ENCODE measurements around the gene PCARE. TPM values are rescaled to one million over a fixed set of nuclear protein-coding genes. Genes with fewer than 3 reads are reported as not detected.

The PCARE gene
- total and polyA plus RNA-seq, 2 of the 8 experiments (the other 6 are each of a cell fraction or from before 2014, with no cell fraction given), result not detected

GRCh38 chr2:29065068-29065811 is 9.1 kb downstream of the PCARE start:
- DNase-seq (ENCODE audit: low read depth in 1 of 2, low spot score in 2 of 2), result no peak
- H2BK5ac ChIP-seq (ENCODE audit: low read depth, low read length), result no peak overlapping the region; the same call in 1 of the 2 replicates
- H3K18ac ChIP-seq (ENCODE audit: extremely low read depth, low read length), result no peak overlapping the region; the same call in 1 of the 2 replicates
- CTCF ChIA-PET (ENCODE audit: partially characterized antibody), result interaction anchor here (1.1 to 1.7 kb wide), 5 partner anchors 11 to 130 kb away, joined by 3 to 4 read pairs (median 3); no protein-coding TSS in a partner anchor
- H2BK15ac ChIP-seq (ENCODE audit: low read length), result no peak overlapping the region
- no peaks in the 10 kb centered on the region for H3K79me1 ChIP-seq (ENCODE audit: low read depth, low read length)
- H2BK12ac ChIP-seq (ENCODE audit: low read depth, low read length), result no peak overlapping the region
- H3K14ac ChIP-seq (ENCODE audit: insufficient read length), result no peak overlapping the region
- H3K9me3 ChIP-seq (ENCODE audit: insufficient read depth in 2 of 2, low read depth in 1 of 2, low read length in 1 of 2), result no peaks in the 10 kb centered on the region
- H3K4me1 ChIP-seq (replicated peaks in 1 of 4; ENCODE audit: control insufficient read depth in 3 of 4, insufficient read depth in 4 of 4, low read length in 3 of 4), result peaks cover 1 to 13% (median 5%) of the 10 kb centered on the region in 4 experiments
- no peaks in the 10 kb centered on the region for H3K27me3 ChIP-seq (replicated peaks in 1 of 4; ENCODE audit: control insufficient read depth in 3 of 4, extremely low read depth in 1 of 4, insufficient read depth in 3 of 4, low read length in 3 of 4)
- H3K79me2 ChIP-seq (ENCODE audit: control insufficient read depth in 1 of 2, insufficient read depth in 2 of 2, low read length in 2 of 2), result no peaks in the 10 kb centered on the region
- peak overlapping the region; percentile 64 for H4K8ac ChIP-seq (ENCODE audit: extremely low read depth, insufficient read depth, low read length)
- H3K4ac ChIP-seq (replicated peaks; ENCODE audit: insufficient read length, low read depth, low read length), result no peak overlapping the region
- no peak overlapping the region for H4K5ac ChIP-seq (ENCODE audit: insufficient read length, low read depth, low read length)
- H4K91ac ChIP-seq (replicated peaks; ENCODE audit: insufficient read length, low read length), result no peak overlapping the region
- no peak overlapping the region for H2AK5ac ChIP-seq (ENCODE audit: low read depth, low read length)
- no peak overlapping the region for H3K23ac ChIP-seq (ENCODE audit: insufficient read length)
- H3K27ac ChIP-seq (ENCODE audit: low read depth, low read length), result no peak overlapping the region
- TF ChIP-seq YY1 (IDR thresholded peaks at IDR 0.05; ENCODE audit: low read depth, low read length) (peak; percentile 48; the same call in 1 of the 2 replicates), SP4 (IDR thresholded peaks at IDR 0.05; ENCODE audit: low read length) (no peak)
- H3K23me2 ChIP-seq (ENCODE audit: low read depth, low read length), result no peaks in the 10 kb centered on the region
- no peak overlapping the region for H2AFZ ChIP-seq (ENCODE audit: low read length)
- no peak overlapping the region for H3K4me3 ChIP-seq (ENCODE audit: extremely low read depth in 1 of 4, insufficient read depth in 2 of 4, low read depth in 3 of 4, low read length in 4 of 4)
- H3K4me2 ChIP-seq (ENCODE audit: insufficient read depth in 1 of 2, low read depth in 2 of 2, low read length in 2 of 2), result no peak overlapping the region
- H4K20me1 ChIP-seq (replicated peaks in 1 of 2; ENCODE audit: control insufficient read depth in 1 of 2, insufficient read depth in 2 of 2, low read length in 2 of 2), result no peaks in the 10 kb centered on the region
- no peaks in the 10 kb centered on the region for H3K36me3 ChIP-seq (ENCODE audit: control insufficient read depth in 2 of 4, insufficient read depth in 4 of 4, low read length in 3 of 4)
- POLR2A ChIA-PET (ENCODE audit: partially characterized antibody), result no interaction called here
- H3K9ac ChIP-seq (replicated peaks in 1 of 4; ENCODE audit: extremely low read depth in 1 of 4, low read depth in 3 of 4, low read length in 3 of 4), result no peak overlapping the region
- no peak overlapping the region for H3K56ac ChIP-seq (replicated peaks; ENCODE audit: insufficient read length, low read depth, low read length)
- H2BK120ac ChIP-seq (replicated peaks; ENCODE audit: low read depth, low read length), result no peak overlapping the region
- H2BK20ac ChIP-seq (ENCODE audit: low read length), result no peak overlapping the region
- 76% methylated on average over 10 of the region's 10 CpGs; no CpG with 5 or more reads in 1 of the 2 experiments for WGBS, 2 experiments (ENCODE audit: extremely low coverage in 1 of 2, insufficient coverage in 1 of 2, insufficient read length in 1 of 2, insufficient replicate concordance in 2 of 2, low coverage in 1 of 2, low lambda C conversion rate in 2 of 2, missing lambda C conversion rate in 1 of 2)
- no peak for FAIRE-seq

Data from H1 (cell line).